Measurements from ENCODE around the gene HOGA1.

Gene HOGA1

GRCh38 chr10:97651773-97652172, 67.6 kb downstream of the HOGA1 start:
- no peak for FAIRE-seq

- FAIRE-seq = no peak
These were observed 72.6 kb downstream of the HOGA1 start for GRCh38 chr10:97656777-97657176.

GRCh38 chr10:97659589-97659988, 75.4 kb downstream of the HOGA1 start:
- no peak for FAIRE-seq

Data from endometrium (tissue), 2 donors.